ENCODE data around the gene FOXI1. TPM values are rescaled to one million over a fixed set of nuclear protein-coding genes. Genes with fewer than 3 reads are reported as not detected.

Gene FOXI1
- total RNA-seq (2014; rRNA removed) = not detected in 2 replicates
- not detected for polyA plus RNA-seq (2012)

- no peak for DNase-seq (ENCODE audit: low read depth)
Measured at GRCh38 chr5:170105642-170106611, at the start of gene FOXI1. Gene FOXI1, plus strand, starts transcription at chr5:170105897. Its CDS starts 61 bp downstream, at chr5:170105958.

GRCh38 chr5:170056561-170057267 is 49.0 kb upstream of the FOXI1 start:
- DNase-seq (ENCODE audit: low read depth) = no peak

GRCh38 chr5:170057311-170057710 is 48.4 kb upstream of the FOXI1 start:
- no peak for DNase-seq (ENCODE audit: low read depth)

GRCh38 chr5:170059221-170059620 is 46.5 kb upstream of the FOXI1 start:
- DNase-seq (ENCODE audit: low read depth) = no peak

- no peak for DNase-seq (ENCODE audit: low read depth)
Measured at GRCh38 chr5:170067152-170067551, 38.5 kb upstream of the FOXI1 start.

GRCh38 chr5:170067574-170068170 is 38.0 kb upstream of the FOXI1 start:
- no peak for DNase-seq (ENCODE audit: low read depth)

GRCh38 chr5:170069512-170069911 is 36.2 kb upstream of the FOXI1 start:
- no peak for DNase-seq (ENCODE audit: low read depth)

- peak; percentile 15 for DNase-seq (ENCODE audit: low read depth)
Measured at GRCh38 chr5:170070556-170071412, 34.9 kb upstream of the FOXI1 start.

GRCh38 chr5:170071748-170072147 is 33.9 kb upstream of the FOXI1 start:
- no peak for DNase-seq (ENCODE audit: low read depth)

- DNase-seq (ENCODE audit: low read depth) = no peak
Measured at GRCh38 chr5:170075696-170076095, 30.0 kb upstream of the FOXI1 start.

- DNase-seq (ENCODE audit: low read depth) = peak; percentile 13
Measured at GRCh38 chr5:170076211-170076610, 29.5 kb upstream of the FOXI1 start.

GRCh38 chr5:170076739-170077138 is 29.0 kb upstream of the FOXI1 start:
- DNase-seq (ENCODE audit: low read depth) = no peak

GRCh38 chr5:170077526-170077925 is 28.2 kb upstream of the FOXI1 start:
- no peak for DNase-seq (ENCODE audit: low read depth)

- no peak for DNase-seq (ENCODE audit: low read depth)
Measured at GRCh38 chr5:170078458-170078857, 27.2 kb upstream of the FOXI1 start.

- DNase-seq (ENCODE audit: low read depth) = no peak
Measured at GRCh38 chr5:170078931-170079330, 26.8 kb upstream of the FOXI1 start.

GRCh38 chr5:170080217-170080616 is 25.5 kb upstream of the FOXI1 start:
- DNase-seq (ENCODE audit: low read depth) = no peak

- no peak for DNase-seq (ENCODE audit: low read depth)
Measured at GRCh38 chr5:170080786-170081445, 24.8 kb upstream of the FOXI1 start.

- no peak for DNase-seq (ENCODE audit: low read depth)
Measured at GRCh38 chr5:170081616-170082015, 24.1 kb upstream of the FOXI1 start.

- no peak for DNase-seq (ENCODE audit: low read depth)
Measured at GRCh38 chr5:170082701-170083100, 23.0 kb upstream of the FOXI1 start.

GRCh38 chr5:170087168-170087817 is 18.4 kb upstream of the FOXI1 start:
- DNase-seq (ENCODE audit: low read depth) = no peak

Measured in LHCN-M2 (cell line).